Endothelial cell (in vitro differentiated cells): ENCODE data around the gene KSR1. TPM values are rescaled to one million over a fixed set of nuclear protein-coding genes. Genes with fewer than 3 reads are reported as not detected.

ENCODE experiments used
- DNase-seq: peaks from one replicate; pipeline ENCODE4 v3.0.0; 2021; ENCODE audit warnings: low spot score
- H3K27ac Mint-ChIP-seq: one replicate; pipeline ENCODE4 v1.8.0; 2021; ENCODE audit warnings: mixed read lengths, inconsistent platforms; ENCODE audit not compliant: unreplicated experiment
- H3K27me3 Mint-ChIP-seq: one replicate; pipeline ENCODE4 v1.8.0; 2021; ENCODE audit warnings: mild to moderate bottlenecking, moderate library complexity, mixed read lengths, inconsistent platforms; ENCODE audit not compliant: unreplicated experiment
- H3K36me3 Mint-ChIP-seq: one replicate; pipeline ENCODE4 v1.8.0; 2021; ENCODE audit warnings: mild to moderate bottlenecking, low read depth, mixed read lengths, inconsistent platforms; ENCODE audit not compliant: unreplicated experiment
- H3K4me1 Mint-ChIP-seq: one replicate; pipeline ENCODE4 v1.8.0; 2021; ENCODE audit warnings: mild to moderate bottlenecking, mixed read lengths, inconsistent platforms; ENCODE audit not compliant: unreplicated experiment
- H3K4me3 Mint-ChIP-seq: one replicate; pipeline ENCODE4 v1.8.0; 2021; ENCODE audit warnings: mild to moderate bottlenecking, mixed read lengths, inconsistent platforms; ENCODE audit not compliant: unreplicated experiment
- H3K9me3 Mint-ChIP-seq: one replicate; pipeline ENCODE4 v1.8.0; 2021; ENCODE audit warnings: mixed read lengths, inconsistent platforms; ENCODE audit not compliant: unreplicated experiment
- CTCF ChIP-seq: fragments of 200-600 bp; sonication (generic); IDR thresholded peaks from one replicate; pipeline ENCODE4 v1.5.0; 2021; ENCODE audit warnings: antibody characterized with exemption; ENCODE audit not compliant: unreplicated experiment
- total RNA-seq: library from RNA; stranded (reverse); fragmentation: NEBNext Ultra II Directional; extraction: Animal tissue kit (Norgen Biotek cat#: 25700); gene quantifications from one replicate; pipeline ENCODE4 v1.2.1, GENCODE V29; 2021; ENCODE audit not compliant: unreplicated experiment

KSR1 gene
- total RNA-seq, 1 donor from 2014 or later: 65.2 TPM

DNA sequence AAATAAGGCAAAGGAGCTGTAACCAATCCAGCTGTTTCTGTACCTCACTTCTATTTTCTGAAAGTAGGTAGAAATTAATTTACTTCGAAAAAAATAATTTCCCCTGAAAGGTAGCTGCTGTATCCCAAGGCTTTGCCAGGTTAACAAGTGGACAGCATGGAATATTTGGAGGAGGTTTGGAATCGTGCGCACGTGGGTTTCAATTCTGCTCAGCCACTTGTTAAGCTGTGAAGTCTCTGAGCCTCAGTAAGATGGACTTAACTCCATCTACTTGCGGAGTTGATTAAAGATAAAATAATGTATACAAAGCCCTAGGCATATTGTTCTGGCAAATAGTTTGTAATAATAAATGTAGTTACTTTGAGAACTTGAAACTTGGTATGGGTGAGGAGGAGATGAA, 117.3 kb downstream of the KSR1 start:
- peaks cover 8% of the 10 kb centered on the region for H3K27me3 Mint-ChIP-seq
- H3K27ac Mint-ChIP-seq: no peak overlapping the region
- H3K36me3 Mint-ChIP-seq: no peaks in the 10 kb centered on the region
- H3K4me3 Mint-ChIP-seq: no peak overlapping the region
- TF ChIP-seq CTCF: no peak
- DNase-seq: no peak
- no peaks in the 10 kb centered on the region for H3K9me3 Mint-ChIP-seq
- peaks cover 3% of the 10 kb centered on the region for H3K4me1 Mint-ChIP-seq

- TF ChIP-seq CTCF: no peak
- Mint-ChIP-seq H3K36me3 (no peaks in the 10 kb centered on the region), H3K27me3 (peaks cover 8% of the 10 kb centered on the region), H3K4me1 (peaks cover 3% of the 10 kb centered on the region), H3K4me3 (no peak overlapping the region), H3K9me3 (no peaks in the 10 kb centered on the region), H3K27ac (no peak overlapping the region)
- DNase-seq: no peak
These were observed 117.8 kb downstream of the KSR1 start for GRCh38 chr17:27573971-27574525.

DNA sequence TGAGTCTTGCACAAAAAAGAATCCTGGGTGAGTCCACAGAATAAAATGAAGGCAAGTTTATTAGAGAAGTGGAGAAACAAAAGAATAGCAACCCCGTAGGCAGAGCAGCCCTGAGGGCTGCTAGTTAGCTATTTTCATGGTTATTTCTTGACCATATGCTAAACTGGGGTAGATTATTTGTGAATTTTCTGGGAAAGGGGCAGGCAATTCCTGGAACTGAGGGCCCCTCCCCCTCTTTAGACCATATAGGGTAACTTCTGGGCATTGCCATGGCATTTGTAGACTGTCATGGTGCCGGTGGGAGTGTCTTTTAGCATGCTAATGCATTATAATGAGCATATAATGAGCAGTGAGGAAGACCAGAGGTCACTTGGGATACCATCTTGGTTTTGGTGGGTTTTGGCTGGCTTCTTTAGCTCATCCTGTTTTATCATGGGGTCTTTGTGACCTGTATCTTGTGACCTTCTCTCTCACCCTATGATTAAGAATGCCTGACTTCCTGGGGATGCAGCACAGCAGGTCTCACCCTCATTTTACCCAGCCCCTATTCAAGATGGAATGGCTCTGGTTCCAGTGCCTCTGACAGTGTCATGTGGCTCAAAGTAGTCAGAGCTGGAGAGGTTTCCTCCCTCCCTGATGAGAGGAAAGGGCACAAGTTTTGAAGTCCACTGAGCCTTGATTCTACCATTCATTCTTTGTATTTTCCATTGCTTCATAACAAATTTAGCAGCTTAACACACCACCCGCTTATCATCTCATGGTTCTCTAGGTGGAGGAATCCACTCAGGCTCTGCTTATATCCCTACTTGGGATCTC, 119.1 kb downstream of the KSR1 start:
- DNase-seq: no peak
- Mint-ChIP-seq H3K36me3 (no peaks in the 10 kb centered on the region), H3K4me1 (no peaks in the 10 kb centered on the region), H3K27me3 (peaks cover 5% of the 10 kb centered on the region), H3K27ac (no peak overlapping the region), H3K4me3 (no peak overlapping the region), H3K9me3 (no peaks in the 10 kb centered on the region)
- TF ChIP-seq CTCF: no peak

GRCh38 chr17:27575912-27576252, 119.6 kb downstream of the KSR1 start:
- peaks cover 5% of the 10 kb centered on the region for H3K27me3 Mint-ChIP-seq
- no peak overlapping the region for H3K27ac Mint-ChIP-seq
- H3K4me1 Mint-ChIP-seq: peaks cover 1% of the 10 kb centered on the region
- DNase-seq: no peak
- H3K9me3 Mint-ChIP-seq: no peaks in the 10 kb centered on the region
- no peak overlapping the region for H3K4me3 Mint-ChIP-seq
- no peaks in the 10 kb centered on the region for H3K36me3 Mint-ChIP-seq
- no peak for TF ChIP-seq CTCF

GRCh38 chr17:27576477-27577083, 120.3 kb downstream of the KSR1 start:
- Mint-ChIP-seq H3K4me3 (no peak overlapping the region), H3K27ac (no peak overlapping the region), H3K4me1 (peaks cover 8% of the 10 kb centered on the region), H3K27me3 (peaks cover 4% of the 10 kb centered on the region), H3K9me3 (no peaks in the 10 kb centered on the region), H3K36me3 (no peaks in the 10 kb centered on the region)
- no peak for TF ChIP-seq CTCF
- DNase-seq: no peak
